ENCODE measurements around the gene DCX. TPM values are rescaled to one million over a fixed set of nuclear protein-coding genes. Genes with fewer than 3 reads are reported as not detected.

DCX gene
- total and polyA plus RNA-seq, 2 donors (not counting 1 experiment from before 2014, with no cell fraction given), result not detected

DNA sequence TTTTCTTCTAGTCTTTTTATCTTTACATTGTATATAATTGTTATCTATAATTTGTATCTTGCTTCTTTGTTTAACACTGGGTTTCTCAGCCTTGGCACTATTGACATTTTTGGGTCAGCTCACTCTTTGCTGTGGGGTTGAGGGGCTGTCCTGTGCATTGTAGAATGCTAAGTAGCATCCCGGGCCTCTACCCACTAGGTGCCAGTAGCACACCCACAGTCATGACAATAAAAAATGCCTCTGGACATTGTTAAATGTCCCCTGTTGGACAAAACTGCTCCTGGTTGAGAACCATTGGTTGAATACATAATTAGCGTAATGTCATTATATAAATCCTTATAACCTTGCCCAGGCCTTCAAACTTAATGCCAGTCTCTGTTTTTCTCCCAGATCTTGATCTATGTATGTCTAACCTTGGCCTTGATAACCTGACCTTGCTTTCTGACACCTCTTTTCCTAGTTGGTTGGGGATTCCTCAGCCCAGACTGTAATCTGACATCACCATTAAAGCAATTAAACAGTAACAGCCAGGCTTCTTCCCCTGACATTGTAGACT, 46.1 kb downstream of the DCX start:
- Histone ChIP-seq H3K79me2 (ENCODE audit: control insufficient read depth, insufficient read depth, low read length) (no peaks in the 10 kb centered on the region), H3K9ac (ENCODE audit: insufficient read depth, low read length) (no peak overlapping the region), H3K9me3 (ENCODE audit: control insufficient read depth, insufficient read depth, low read depth, low read length) (no peaks in the 10 kb centered on the region), H4K20me1 (ENCODE audit: control insufficient read depth, extremely low read depth, insufficient read depth, low read length) (no peaks in the 10 kb centered on the region), H3K4me1 (ENCODE audit: control insufficient read depth, extremely low read depth, insufficient read depth, low read length) (no peaks in the 10 kb centered on the region), H3K27ac (ENCODE audit: insufficient read depth, low read length) (no peak overlapping the region), H3K36me3 (ENCODE audit: control insufficient read depth, insufficient read depth, low read length) (no peaks in the 10 kb centered on the region), H2AFZ (ENCODE audit: low read length) (no peak overlapping the region), H3K27me3 (ENCODE audit: control insufficient read depth, insufficient read depth, low read length) (no peaks in the 10 kb centered on the region), H3K4me2 (ENCODE audit: extremely low read depth, insufficient read depth, low read length) (no peak overlapping the region), H3K4me3 (replicated peaks in 1 of 4; ENCODE audit: control extremely low read depth in 1 of 4, insufficient read depth in 1 of 4, low read depth in 3 of 4, low read length in 4 of 4) (no peak overlapping the region)
- TF ChIP-seq EZH2 (IDR thresholded peaks at IDR 0.05; ENCODE audit: low read length, missing control alignments), result no peak
- TF ChIP-seq, protein P1, sequence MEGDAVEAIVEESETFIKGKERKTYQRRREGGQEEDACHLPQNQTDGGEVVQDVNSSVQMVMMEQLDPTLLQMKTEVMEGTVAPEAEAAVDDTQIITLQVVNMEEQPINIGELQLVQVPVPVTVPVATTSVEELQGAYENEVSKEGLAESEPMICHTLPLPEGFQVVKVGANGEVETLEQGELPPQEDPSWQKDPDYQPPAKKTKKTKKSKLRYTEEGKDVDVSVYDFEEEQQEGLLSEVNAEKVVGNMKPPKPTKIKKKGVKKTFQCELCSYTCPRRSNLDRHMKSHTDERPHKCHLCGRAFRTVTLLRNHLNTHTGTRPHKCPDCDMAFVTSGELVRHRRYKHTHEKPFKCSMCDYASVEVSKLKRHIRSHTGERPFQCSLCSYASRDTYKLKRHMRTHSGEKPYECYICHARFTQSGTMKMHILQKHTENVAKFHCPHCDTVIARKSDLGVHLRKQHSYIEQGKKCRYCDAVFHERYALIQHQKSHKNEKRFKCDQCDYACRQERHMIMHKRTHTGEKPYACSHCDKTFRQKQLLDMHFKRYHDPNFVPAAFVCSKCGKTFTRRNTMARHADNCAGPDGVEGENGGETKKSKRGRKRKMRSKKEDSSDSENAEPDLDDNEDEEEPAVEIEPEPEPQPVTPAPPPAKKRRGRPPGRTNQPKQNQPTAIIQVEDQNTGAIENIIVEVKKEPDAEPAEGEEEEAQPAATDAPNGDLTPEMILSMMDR (conservative IDR thresholded peaks at IDR 0.05 in 1 of 2, IDR thresholded peaks at IDR 0.05 in 1 of 2; ENCODE audit: low read depth in 1 of 2, low read length in 2 of 2), result no peak
- no peak for DNase-seq (ENCODE audit: low read depth in 2 of 2)

DNA sequence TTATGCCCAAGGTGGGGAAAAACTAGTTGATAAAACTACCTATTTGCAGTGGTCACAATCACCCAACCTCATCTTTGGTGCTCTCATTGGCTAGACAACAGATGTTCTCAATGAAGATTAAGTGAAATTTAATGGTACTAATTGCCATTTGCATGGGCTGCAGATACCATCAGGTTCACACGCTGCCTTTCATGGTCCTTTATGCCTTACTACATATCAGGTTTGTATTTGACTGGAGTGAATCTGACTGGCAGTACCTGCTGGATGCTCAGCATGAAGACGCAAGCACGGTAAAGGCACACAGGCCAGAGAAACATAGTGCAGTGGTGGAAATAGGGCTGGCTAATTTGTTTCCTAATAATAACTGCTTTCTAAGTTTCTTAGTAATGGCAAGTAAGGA, 48.3 kb downstream of the DCX start:
- Histone ChIP-seq H3K9ac (ENCODE audit: insufficient read depth, low read length) (no peak overlapping the region), H3K27me3 (ENCODE audit: control insufficient read depth, insufficient read depth, low read length) (no peaks in the 10 kb centered on the region), H3K9me3 (ENCODE audit: control insufficient read depth, insufficient read depth, low read depth, low read length) (no peaks in the 10 kb centered on the region), H3K4me3 (replicated peaks in 1 of 4; ENCODE audit: control extremely low read depth in 1 of 4, insufficient read depth in 1 of 4, low read depth in 3 of 4, low read length in 4 of 4) (no peak overlapping the region), H3K27ac (ENCODE audit: insufficient read depth, low read length) (no peak overlapping the region), H2AFZ (ENCODE audit: low read length) (no peak overlapping the region), H3K4me1 (ENCODE audit: control insufficient read depth, extremely low read depth, insufficient read depth, low read length) (no peaks in the 10 kb centered on the region), H3K79me2 (ENCODE audit: control insufficient read depth, insufficient read depth, low read length) (no peaks in the 10 kb centered on the region), H4K20me1 (ENCODE audit: control insufficient read depth, extremely low read depth, insufficient read depth, low read length) (no peaks in the 10 kb centered on the region), H3K36me3 (ENCODE audit: control insufficient read depth, insufficient read depth, low read length) (no peaks in the 10 kb centered on the region), H3K4me2 (ENCODE audit: extremely low read depth, insufficient read depth, low read length) (no peak overlapping the region)
- TF ChIP-seq, protein P1 (conservative IDR thresholded peaks at IDR 0.05 in 1 of 2, IDR thresholded peaks at IDR 0.05 in 1 of 2; ENCODE audit: low read depth in 1 of 2, low read length in 2 of 2), result no peak
- TF ChIP-seq EZH2 (IDR thresholded peaks at IDR 0.05; ENCODE audit: low read length, missing control alignments), result no peak
- no peak for DNase-seq (ENCODE audit: low read depth in 2 of 2)

DNA sequence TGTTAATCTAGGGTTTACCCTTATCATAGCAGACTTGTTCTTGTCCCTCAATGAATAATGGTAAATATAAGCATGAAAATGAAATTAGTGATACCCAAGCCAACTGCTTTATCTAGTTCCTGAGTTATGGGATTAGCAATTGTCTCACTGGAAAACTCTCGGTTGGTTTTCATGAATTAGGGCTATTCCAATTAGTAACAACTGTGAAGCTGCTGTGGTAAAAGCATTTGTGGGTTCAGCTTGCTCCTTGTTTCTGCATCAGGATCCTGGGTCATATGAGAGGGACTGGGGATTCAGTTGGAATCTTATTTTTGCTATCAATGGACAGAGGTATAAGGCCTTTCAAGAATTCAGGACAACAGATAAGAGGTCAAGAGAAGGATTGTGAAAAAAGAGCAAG, 50.2 kb downstream of the DCX start:
- no peak for TF ChIP-seq EZH2 (IDR thresholded peaks at IDR 0.05; ENCODE audit: low read length, missing control alignments)
- TF ChIP-seq, protein P1 (conservative IDR thresholded peaks at IDR 0.05 in 1 of 2, IDR thresholded peaks at IDR 0.05 in 1 of 2; ENCODE audit: low read depth in 1 of 2, low read length in 2 of 2), result no peak
- no peaks in the 10 kb centered on the region for H3K9me3 ChIP-seq (ENCODE audit: control insufficient read depth, insufficient read depth, low read depth, low read length)
- H3K4me2 ChIP-seq (ENCODE audit: extremely low read depth, insufficient read depth, low read length), result no peak overlapping the region
- H3K27me3 ChIP-seq (ENCODE audit: control insufficient read depth, insufficient read depth, low read length), result no peaks in the 10 kb centered on the region
- H3K4me3 ChIP-seq (replicated peaks in 1 of 4; ENCODE audit: control extremely low read depth in 1 of 4, insufficient read depth in 1 of 4, low read depth in 3 of 4, low read length in 4 of 4), result no peak overlapping the region
- no peaks in the 10 kb centered on the region for H3K79me2 ChIP-seq (ENCODE audit: control insufficient read depth, insufficient read depth, low read length)
- no peaks in the 10 kb centered on the region for H3K36me3 ChIP-seq (ENCODE audit: control insufficient read depth, insufficient read depth, low read length)
- H2AFZ ChIP-seq (ENCODE audit: low read length), result no peak overlapping the region
- H3K27ac ChIP-seq (ENCODE audit: insufficient read depth, low read length), result no peak overlapping the region
- no peak for DNase-seq (ENCODE audit: low read depth in 2 of 2)
- H4K20me1 ChIP-seq (ENCODE audit: control insufficient read depth, extremely low read depth, insufficient read depth, low read length), result no peaks in the 10 kb centered on the region
- H3K4me1 ChIP-seq (ENCODE audit: control insufficient read depth, extremely low read depth, insufficient read depth, low read length), result no peaks in the 10 kb centered on the region
- H3K9ac ChIP-seq (ENCODE audit: insufficient read depth, low read length), result no peak overlapping the region
